Astrocyte of the spinal cord (primary cell): ENCODE results near the gene CACNA1I.
A peak's percentile ranks its signal among the peaks of the same experiment; 100 is the strongest.

ENCODE experiments used
- DNase-seq: peaks from one replicate; pipeline ENCODE4 v3.0.0; 2011; ENCODE audit warnings: low read depth, low spot score
- H3K4me3 ChIP-seq: 2 replicates; pipeline ENCODE4 v1.5.1; 2011; ENCODE audit warnings: low read depth, mild to moderate bottlenecking, low read length, moderate library complexity
- in situ Hi-C: cut with HindIII; loops from 2 replicates; pipeline ENCODE4 v1.10.0; 2017; ENCODE audit warnings: low sequenced_read_pairs
- TF ChIP-seq, protein P1 (sequence below): IDR thresholded peaks from 2 replicates; pipeline ENCODE4 v1.5.1; 2012; ENCODE audit warnings: low read depth, mild to moderate bottlenecking, low read length, inconsistent platforms

CACNA1I gene

DNA sequence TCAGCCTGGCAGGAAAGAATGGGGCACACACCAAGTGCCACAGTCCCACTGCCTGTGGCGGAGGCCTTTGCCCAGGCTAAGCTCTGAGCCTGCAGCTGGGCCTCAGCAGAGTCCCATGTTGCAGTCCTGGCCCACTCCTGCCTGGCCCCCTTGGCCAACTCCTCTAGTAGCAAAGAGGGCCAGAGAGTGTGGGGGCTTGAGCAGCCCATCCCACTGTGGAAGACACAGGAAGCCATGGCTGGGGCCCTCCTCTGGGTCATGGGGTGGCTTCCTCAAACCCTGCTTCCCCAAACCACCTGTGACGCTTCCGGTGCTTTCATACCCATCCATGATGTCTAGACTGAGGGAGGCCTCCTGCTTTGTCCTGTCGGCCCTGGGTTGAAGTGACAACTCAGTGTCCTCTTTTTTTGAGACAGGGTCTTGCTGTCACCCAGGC, 43.8 kb upstream of the CACNA1I start:
- in situ Hi-C loops, result no loop called here
- no peak overlapping the region for H3K4me3 ChIP-seq
- TF ChIP-seq, protein P1, sequence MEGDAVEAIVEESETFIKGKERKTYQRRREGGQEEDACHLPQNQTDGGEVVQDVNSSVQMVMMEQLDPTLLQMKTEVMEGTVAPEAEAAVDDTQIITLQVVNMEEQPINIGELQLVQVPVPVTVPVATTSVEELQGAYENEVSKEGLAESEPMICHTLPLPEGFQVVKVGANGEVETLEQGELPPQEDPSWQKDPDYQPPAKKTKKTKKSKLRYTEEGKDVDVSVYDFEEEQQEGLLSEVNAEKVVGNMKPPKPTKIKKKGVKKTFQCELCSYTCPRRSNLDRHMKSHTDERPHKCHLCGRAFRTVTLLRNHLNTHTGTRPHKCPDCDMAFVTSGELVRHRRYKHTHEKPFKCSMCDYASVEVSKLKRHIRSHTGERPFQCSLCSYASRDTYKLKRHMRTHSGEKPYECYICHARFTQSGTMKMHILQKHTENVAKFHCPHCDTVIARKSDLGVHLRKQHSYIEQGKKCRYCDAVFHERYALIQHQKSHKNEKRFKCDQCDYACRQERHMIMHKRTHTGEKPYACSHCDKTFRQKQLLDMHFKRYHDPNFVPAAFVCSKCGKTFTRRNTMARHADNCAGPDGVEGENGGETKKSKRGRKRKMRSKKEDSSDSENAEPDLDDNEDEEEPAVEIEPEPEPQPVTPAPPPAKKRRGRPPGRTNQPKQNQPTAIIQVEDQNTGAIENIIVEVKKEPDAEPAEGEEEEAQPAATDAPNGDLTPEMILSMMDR, result no peak
- DNase-seq, result no peak

GRCh38 chr22:39527481-39527961, 43.0 kb upstream of the CACNA1I start:
- in situ Hi-C loops, result no loop called here
- TF ChIP-seq, protein P1, result no peak
- H3K4me3 ChIP-seq, result no peak overlapping the region
- no peak for DNase-seq

GRCh38 chr22:39528080-39528661, 42.4 kb upstream of the CACNA1I start:
- TF ChIP-seq, protein P1, result no peak
- in situ Hi-C loops, result no loop called here
- DNase-seq, result no peak
- H3K4me3 ChIP-seq, result no peak overlapping the region

GRCh38 chr22:39528681-39529486, 41.7 kb upstream of the CACNA1I start:
- DNase-seq, result peak; percentile 93
- in situ Hi-C loops, result no loop called here
- TF ChIP-seq, protein P1, result peak; percentile 99
- no peak overlapping the region for H3K4me3 ChIP-seq

DNA sequence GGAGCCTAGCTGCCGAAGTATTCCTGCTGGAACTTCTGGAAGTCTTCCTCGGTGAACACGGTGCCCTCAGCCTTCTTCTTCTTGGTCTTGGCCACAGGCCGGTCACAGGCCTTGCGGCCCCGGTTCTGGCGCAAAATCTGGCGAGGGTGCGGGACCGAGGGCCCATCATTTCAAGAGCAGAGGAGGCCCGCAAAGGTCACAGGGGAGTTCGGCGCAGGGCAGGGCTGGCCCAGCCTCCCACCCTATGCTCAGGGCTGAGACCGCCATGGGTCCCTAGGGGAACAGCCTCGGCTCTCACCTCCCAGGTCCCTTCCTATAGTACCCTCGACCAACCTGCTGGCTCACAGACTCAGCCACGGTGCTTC, 41.1 kb upstream of the CACNA1I start:
- in situ Hi-C loops, result no loop called here
- DNase-seq, result no peak
- no peak overlapping the region for H3K4me3 ChIP-seq
- TF ChIP-seq, protein P1, result no peak

DNA sequence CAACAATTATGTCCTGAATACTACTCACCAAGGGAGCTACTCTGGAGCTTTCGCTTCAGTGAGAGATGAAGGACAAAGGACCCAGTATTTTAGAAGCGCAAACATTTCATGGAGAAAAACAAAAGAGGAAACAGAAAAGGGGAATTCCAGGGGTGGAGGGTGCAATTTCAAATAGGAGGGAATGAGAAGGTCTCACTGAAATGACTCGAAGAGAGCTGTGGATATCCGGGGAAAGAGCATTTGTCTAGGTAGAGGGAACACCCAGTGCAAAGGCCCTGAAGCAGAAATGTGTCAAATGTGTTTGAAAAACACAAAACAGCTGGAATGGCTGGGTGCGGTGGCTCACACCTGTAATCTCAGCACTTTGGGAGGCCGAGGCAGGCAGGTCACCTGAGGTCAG, 40.4 kb upstream of the CACNA1I start:
- no peak overlapping the region for H3K4me3 ChIP-seq
- no peak for DNase-seq
- TF ChIP-seq, protein P1, result no peak
- in situ Hi-C loops, result no loop called here
